DOHH2 (cell line): ENCODE data around the gene LGR6.

Experiments used
- EZH2phosphoT487 ChIP-seq: fragments of 200-600 bp; sonication (generic); IDR thresholded peaks from 2 replicates; pipeline ENCODE4 v1.6.1; 2017; ENCODE audit warnings: borderline replicate concordance, mild to moderate bottlenecking, antibody characterized with exemption, low read length, moderate library complexity, mixed read lengths
- TF ChIP-seq, protein P1 (sequence below): fragments of 200-600 bp; sonication (generic); IDR thresholded peaks from one replicate; pipeline ENCODE4 v1.5.1; 2014; ENCODE audit warnings: antibody characterized with exemption, mild to moderate bottlenecking, low read depth, low read length; ENCODE audit not compliant: poor library complexity, severe bottlenecking

DNA sequence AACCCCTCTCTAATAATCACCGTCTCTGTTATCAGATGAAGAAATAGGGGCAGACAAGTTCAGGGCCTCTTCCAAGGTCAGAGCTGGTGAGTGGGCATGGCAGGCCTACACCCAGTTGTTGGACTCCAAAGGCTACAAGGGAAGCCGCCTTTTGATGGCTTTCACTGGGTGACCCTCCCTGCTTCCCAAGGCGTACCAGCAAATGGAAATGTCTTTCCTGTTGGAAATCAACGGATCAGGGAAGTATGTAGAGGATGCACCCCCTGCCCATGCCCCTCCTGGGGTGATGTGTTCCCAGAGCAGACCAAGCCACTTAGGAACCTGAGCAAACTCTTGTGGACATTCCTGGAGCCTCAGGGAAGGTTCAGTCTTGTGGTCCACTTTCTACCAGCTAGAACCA, 47.4 kb downstream of the LGR6 start:
- TF ChIP-seq, protein P1, sequence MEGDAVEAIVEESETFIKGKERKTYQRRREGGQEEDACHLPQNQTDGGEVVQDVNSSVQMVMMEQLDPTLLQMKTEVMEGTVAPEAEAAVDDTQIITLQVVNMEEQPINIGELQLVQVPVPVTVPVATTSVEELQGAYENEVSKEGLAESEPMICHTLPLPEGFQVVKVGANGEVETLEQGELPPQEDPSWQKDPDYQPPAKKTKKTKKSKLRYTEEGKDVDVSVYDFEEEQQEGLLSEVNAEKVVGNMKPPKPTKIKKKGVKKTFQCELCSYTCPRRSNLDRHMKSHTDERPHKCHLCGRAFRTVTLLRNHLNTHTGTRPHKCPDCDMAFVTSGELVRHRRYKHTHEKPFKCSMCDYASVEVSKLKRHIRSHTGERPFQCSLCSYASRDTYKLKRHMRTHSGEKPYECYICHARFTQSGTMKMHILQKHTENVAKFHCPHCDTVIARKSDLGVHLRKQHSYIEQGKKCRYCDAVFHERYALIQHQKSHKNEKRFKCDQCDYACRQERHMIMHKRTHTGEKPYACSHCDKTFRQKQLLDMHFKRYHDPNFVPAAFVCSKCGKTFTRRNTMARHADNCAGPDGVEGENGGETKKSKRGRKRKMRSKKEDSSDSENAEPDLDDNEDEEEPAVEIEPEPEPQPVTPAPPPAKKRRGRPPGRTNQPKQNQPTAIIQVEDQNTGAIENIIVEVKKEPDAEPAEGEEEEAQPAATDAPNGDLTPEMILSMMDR: no peak
- TF ChIP-seq EZH2phosphoT487: no peak
